Measurements from ENCODE around the gene MYO15A. TPM values are rescaled to one million over a fixed set of nuclear protein-coding genes. Genes with fewer than 3 reads are reported as not detected.

MYO15A gene
- total RNA-seq, 1 donor from 2014 or later = 0.21 TPM

GRCh38 chr17:18224053-18224386 is 115.5 kb downstream of the MYO15A start:
- DNase-seq = no peak

- peak; percentile 67 for DNase-seq
Observed at GRCh38 chr17:18224387-18225120, 116.0 kb downstream of the MYO15A start.

- peak; percentile 98 for DNase-seq
Observed at GRCh38 chr17:18225121-18225641, 116.6 kb downstream of the MYO15A start, which contains the start of gene LLGL1. Gene LLGL1 (plus strand): TSS chr17:18225635. CDS start chr17:18225683, 48 bp downstream.

GRCh38 chr17:18225642-18226283 is 117.2 kb downstream of the MYO15A start:
- DNase-seq = peak; percentile 64

GRCh38 chr17:18226284-18226945 is 117.9 kb downstream of the MYO15A start:
- no peak for DNase-seq

- no peak for DNase-seq
Observed at GRCh38 chr17:18227635-18228034, 119.1 kb downstream of the MYO15A start.

GRCh38 chr17:18228176-18228682 is 119.7 kb downstream of the MYO15A start:
- no peak for DNase-seq

- DNase-seq = no peak
Observed at GRCh38 chr17:18229254-18229653, 120.7 kb downstream of the MYO15A start.

Other genes starting within 250 kb of the MYO15A start
- gene TOM1L2, start 136.4 kb upstream of the MYO15A start, total RNA-seq = 26.8 TPM
- 0.82 TPM for gene DRC3, start 135.9 kb upstream of the MYO15A start, total RNA-seq
- 15.6 TPM for gene ATPAF2, start 69.6 kb upstream of the MYO15A start, total RNA-seq
- gene GID4, start 69.3 kb upstream of the MYO15A start, total RNA-seq = 7.1 TPM
- 23.9 TPM for gene DRG2, start 20.8 kb upstream of the MYO15A start, total RNA-seq
- gene ALKBH5, start 75.1 kb downstream of the MYO15A start, total RNA-seq = 124 TPM
- 26.0 TPM for gene LLGL1, start 116.9 kb downstream of the MYO15A start, total RNA-seq
- 201 TPM for gene FLII, start 150.0 kb downstream of the MYO15A start, total RNA-seq
- 26.6 TPM for gene MIEF2, start 151.9 kb downstream of the MYO15A start, total RNA-seq
- gene TOP3A, start 206.2 kb downstream of the MYO15A start, total RNA-seq = 30.2 TPM
- gene SMCR8, start 206.5 kb downstream of the MYO15A start, total RNA-seq = 12.8 TPM